ENCODE measurements around the gene MBD5.

- TF ChIP-seq CTCF (IDR thresholded peaks at IDR 0.05) (no peak), POLR2A (IDR thresholded peaks at IDR 0.05) (no peak)
Observed at GRCh38 chr2:148000095-148000494, 20.8 kb upstream of the MBD5 start.
